Liver (tissue), 3 donors: ENCODE measurements around the gene B3GAT1.

Experiments
- CTCF ChIP-seq: fragments of 150-350 bp; IDR thresholded peaks from 2 replicates; pipeline ENCODE4 v1.5.1; 2017; ENCODE audit warnings: improper control_type of control experiment, low read depth, low read length; ENCODE audit not compliant: missing input control
- RXRA ChIP-seq, 2 donors: IDR thresholded peaks; 2 replicates each; pipeline ENCODE4 v1.6.1; 2017 to 2018; ENCODE audit warnings: antibody characterized with exemption in 2 of 2, mild to moderate bottlenecking in 1 of 2
- YY1 ChIP-seq: IDR thresholded peaks from 2 replicates; pipeline ENCODE4 v1.6.1; 2016; ENCODE audit warnings: antibody characterized with exemption, mild to moderate bottlenecking
- TF ChIP-seq, protein P1 (sequence below): IDR thresholded peaks from 2 replicates; pipeline ENCODE4 v1.6.1; 2016; ENCODE audit warnings: antibody characterized with exemption
- donor health status: healthy.
- donor health status: healthy.

DNA sequence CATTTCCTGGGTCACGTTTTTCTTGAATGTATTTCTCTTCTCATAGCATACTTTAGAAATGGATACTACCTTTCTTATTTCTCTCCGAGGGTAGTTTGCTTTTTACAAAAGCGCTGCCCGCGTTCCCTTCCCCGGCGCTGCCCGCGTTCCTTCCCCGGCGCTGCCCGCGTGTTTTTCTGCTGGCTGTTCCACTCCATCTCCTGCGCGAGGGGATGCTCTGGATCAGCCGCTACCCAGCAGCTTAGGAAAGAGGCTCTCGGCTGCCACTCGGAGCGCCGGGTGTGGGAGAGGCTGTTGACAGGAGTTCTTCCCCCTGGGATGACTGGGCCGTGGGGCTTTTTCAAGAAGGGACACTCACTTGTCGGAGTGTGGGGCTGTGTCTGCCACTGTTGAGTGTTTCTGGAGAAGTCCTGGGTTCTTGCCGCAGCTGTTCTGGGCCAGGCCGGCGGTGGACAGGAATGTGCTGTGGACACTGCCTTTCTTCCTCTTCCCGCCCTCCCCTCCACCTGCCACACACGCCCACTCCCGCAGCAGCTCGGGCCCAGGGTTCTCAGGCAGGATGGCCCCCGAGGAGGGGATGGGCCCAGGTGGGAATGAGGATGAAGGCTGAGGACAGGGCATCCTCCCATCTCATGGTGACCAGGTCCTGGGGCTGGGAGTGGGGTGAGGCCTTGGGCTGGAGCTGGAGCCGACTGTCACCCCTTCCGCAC lies 49.7 kb downstream of the B3GAT1 start:
- TF ChIP-seq CTCF (no peak), YY1 (no peak), RXRA (IDR thresholded peaks at IDR 0.05) (no peak)
- TF ChIP-seq, protein P1, sequence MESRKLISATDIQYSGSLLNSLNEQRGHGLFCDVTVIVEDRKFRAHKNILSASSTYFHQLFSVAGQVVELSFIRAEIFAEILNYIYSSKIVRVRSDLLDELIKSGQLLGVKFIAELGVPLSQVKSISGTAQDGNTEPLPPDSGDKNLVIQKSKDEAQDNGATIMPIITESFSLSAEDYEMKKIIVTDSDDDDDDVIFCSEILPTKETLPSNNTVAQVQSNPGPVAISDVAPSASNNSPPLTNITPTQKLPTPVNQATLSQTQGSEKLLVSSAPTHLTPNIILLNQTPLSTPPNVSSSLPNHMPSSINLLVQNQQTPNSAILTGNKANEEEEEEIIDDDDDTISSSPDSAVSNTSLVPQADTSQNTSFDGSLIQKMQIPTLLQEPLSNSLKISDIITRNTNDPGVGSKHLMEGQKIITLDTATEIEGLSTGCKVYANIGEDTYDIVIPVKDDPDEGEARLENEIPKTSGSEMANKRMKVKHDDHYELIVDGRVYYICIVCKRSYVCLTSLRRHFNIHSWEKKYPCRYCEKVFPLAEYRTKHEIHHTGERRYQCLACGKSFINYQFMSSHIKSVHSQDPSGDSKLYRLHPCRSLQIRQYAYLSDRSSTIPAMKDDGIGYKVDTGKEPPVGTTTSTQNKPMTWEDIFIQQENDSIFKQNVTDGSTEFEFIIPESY = no peak
